Tibial nerve (tissue), 4 donors: ENCODE results near the gene JAG2.

Source experiments
- EP300 ChIP-seq, 2 donors: sonication (generic); formaldehyde crosslinking; IDR thresholded peaks; one replicate each; pipeline ENCODE4 v1.6.1; 2017; ENCODE audit warnings: antibody characterized with exemption in 2 of 2, mild to moderate bottlenecking in 1 of 2
- POLR2A ChIP-seq, 2 donors: fragments of 450-650 bp; IDR thresholded peaks; one replicate each; pipeline ENCODE4 v1.6.1; 2017; ENCODE audit warnings: antibody characterized with exemption in 2 of 2, mild to moderate bottlenecking in 2 of 2, moderate library complexity in 2 of 2
- TF ChIP-seq, protein P1 (sequence below), 5 experiments: fragments of 200-600 bp in 3 of 5; fragments of 450-650 bp in 2 of 5; sonication (generic) in 3 of 5; IDR thresholded peaks; one replicate each; pipeline ENCODE4 v1.5.1; 2016 to 2019; ENCODE audit warnings: antibody characterized with exemption in 5 of 5, mild to moderate bottlenecking in 3 of 5, moderate library complexity in 2 of 5

DNA sequence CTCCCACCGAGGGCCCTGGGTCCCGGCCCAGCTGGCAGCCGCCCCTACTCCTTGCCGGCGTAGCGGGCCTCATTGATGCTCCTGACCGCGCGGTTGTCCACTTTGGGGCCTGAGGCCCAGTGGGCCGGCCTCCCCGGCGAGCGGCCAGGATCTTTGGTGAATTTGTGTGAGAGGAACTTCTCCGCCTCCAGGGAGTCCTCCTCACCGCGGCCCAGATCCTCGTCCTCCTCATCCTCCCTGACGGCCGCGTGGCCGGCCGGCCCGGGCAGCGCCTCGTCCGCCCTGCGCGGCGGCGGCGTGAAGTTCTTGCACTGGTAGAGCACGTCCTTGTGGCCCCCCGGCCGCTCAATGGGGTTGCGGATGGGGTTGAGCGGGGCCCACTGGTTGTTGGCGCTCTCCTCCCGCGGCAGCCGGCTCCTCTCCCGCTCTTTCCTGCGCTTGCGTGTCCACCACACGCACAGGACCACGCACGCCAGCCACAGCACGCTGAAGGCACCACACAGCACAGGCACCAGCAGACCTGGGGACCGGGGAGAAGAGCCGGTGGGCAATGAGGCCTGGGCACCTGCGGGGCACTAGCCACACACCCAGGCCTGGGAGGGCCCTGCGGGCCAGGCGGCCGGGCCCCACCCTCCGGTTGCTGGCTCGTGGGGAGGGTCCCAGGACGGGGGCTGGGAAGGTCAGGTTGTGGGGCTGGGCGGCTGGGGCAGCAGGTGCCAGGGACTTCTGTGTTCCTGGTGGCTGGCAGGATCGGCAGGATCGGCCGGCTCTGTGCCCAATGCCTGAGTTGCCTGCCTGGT lies 25.7 kb downstream of the JAG2 start:
- TF ChIP-seq, protein P1, sequence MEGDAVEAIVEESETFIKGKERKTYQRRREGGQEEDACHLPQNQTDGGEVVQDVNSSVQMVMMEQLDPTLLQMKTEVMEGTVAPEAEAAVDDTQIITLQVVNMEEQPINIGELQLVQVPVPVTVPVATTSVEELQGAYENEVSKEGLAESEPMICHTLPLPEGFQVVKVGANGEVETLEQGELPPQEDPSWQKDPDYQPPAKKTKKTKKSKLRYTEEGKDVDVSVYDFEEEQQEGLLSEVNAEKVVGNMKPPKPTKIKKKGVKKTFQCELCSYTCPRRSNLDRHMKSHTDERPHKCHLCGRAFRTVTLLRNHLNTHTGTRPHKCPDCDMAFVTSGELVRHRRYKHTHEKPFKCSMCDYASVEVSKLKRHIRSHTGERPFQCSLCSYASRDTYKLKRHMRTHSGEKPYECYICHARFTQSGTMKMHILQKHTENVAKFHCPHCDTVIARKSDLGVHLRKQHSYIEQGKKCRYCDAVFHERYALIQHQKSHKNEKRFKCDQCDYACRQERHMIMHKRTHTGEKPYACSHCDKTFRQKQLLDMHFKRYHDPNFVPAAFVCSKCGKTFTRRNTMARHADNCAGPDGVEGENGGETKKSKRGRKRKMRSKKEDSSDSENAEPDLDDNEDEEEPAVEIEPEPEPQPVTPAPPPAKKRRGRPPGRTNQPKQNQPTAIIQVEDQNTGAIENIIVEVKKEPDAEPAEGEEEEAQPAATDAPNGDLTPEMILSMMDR (IDR thresholded peaks at IDR 0.05), result no peak
- no peak for TF ChIP-seq POLR2A (IDR thresholded peaks at IDR 0.05)
- no peak for TF ChIP-seq EP300 (IDR thresholded peaks at IDR 0.05)
